A673 (cell line): ENCODE results near the gene LRGUK.

Source experiments
- EZH2 ChIP-seq: fragments of 200-600 bp; sonication (generic); IDR thresholded peaks from 2 replicates; pipeline ENCODE4 v1.6.1; 2017; ENCODE audit warnings: borderline replicate concordance, low read depth, mild to moderate bottlenecking, mixed read lengths, antibody characterized with exemption, low read length; ENCODE audit not compliant: poor library complexity, severe bottlenecking
- TF ChIP-seq, protein P1 (sequence below): fragments of 300-800, 200-600 bp; sonication (generic); conservative IDR thresholded peaks from 2 replicates; pipeline ENCODE4 v1.5.1; 2017; ENCODE audit warnings: low read depth, mild to moderate bottlenecking, antibody characterized with exemption, low read length, moderate library complexity, mixed read lengths

GRCh38 chr7:134297489-134297888 is 170.3 kb downstream of the LRGUK start:
- TF ChIP-seq, protein P1, sequence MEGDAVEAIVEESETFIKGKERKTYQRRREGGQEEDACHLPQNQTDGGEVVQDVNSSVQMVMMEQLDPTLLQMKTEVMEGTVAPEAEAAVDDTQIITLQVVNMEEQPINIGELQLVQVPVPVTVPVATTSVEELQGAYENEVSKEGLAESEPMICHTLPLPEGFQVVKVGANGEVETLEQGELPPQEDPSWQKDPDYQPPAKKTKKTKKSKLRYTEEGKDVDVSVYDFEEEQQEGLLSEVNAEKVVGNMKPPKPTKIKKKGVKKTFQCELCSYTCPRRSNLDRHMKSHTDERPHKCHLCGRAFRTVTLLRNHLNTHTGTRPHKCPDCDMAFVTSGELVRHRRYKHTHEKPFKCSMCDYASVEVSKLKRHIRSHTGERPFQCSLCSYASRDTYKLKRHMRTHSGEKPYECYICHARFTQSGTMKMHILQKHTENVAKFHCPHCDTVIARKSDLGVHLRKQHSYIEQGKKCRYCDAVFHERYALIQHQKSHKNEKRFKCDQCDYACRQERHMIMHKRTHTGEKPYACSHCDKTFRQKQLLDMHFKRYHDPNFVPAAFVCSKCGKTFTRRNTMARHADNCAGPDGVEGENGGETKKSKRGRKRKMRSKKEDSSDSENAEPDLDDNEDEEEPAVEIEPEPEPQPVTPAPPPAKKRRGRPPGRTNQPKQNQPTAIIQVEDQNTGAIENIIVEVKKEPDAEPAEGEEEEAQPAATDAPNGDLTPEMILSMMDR, result no peak
- TF ChIP-seq EZH2, result no peak
